H9 (cell line): ENCODE measurements around the gene PLA2G12B. TPM values are rescaled to one million over a fixed set of nuclear protein-coding genes. Genes with fewer than 3 reads are reported as not detected.

Source experiments
- DNase-seq: peaks from one replicate; pipeline ENCODE4 v3.0.0-alpha.2; 2017
- H2AFZ ChIP-seq: one replicate; pipeline ENCODE4 v1.6.1; 2013; ENCODE audit warnings: mild to moderate bottlenecking, low read length, control low read depth, moderate library complexity
- H2AK5ac ChIP-seq: 2 replicates; pipeline ENCODE4 v1.6.1; 2013; ENCODE audit warnings: low read length, control low read depth, mixed read lengths; ENCODE audit not compliant: insufficient read length
- H2BK120ac ChIP-seq: one replicate; pipeline ENCODE4 v1.6.1; 2013; ENCODE audit warnings: low read depth, mild to moderate bottlenecking, low read length, control low read depth, inconsistent platforms; ENCODE audit not compliant: poor library complexity, severe bottlenecking
- H2BK12ac ChIP-seq: 2 replicates; pipeline ENCODE4 v1.6.1; 2013; ENCODE audit warnings: low read length, control low read depth, mixed read lengths, low read depth; ENCODE audit not compliant: insufficient read length
- H2BK15ac ChIP-seq: 2 replicates; pipeline ENCODE4 v1.6.1; 2013; ENCODE audit warnings: low read depth, low read length, control low read depth
- H2BK20ac ChIP-seq: one replicate; pipeline ENCODE4 v1.6.1; 2013; ENCODE audit warnings: low read depth, mild to moderate bottlenecking, low read length, control low read depth, inconsistent platforms; ENCODE audit not compliant: poor library complexity, severe bottlenecking
- H2BK5ac ChIP-seq: 2 replicates; pipeline ENCODE4 v1.6.1; 2013; ENCODE audit warnings: low read length, control low read depth, mixed read lengths; ENCODE audit not compliant: insufficient read length
- H3K14ac ChIP-seq: 2 replicates; pipeline ENCODE4 v1.6.1; 2013; ENCODE audit warnings: low read length, control low read depth; ENCODE audit not compliant: insufficient read depth
- H3K18ac ChIP-seq: 2 replicates; pipeline ENCODE4 v1.6.1; 2013; ENCODE audit warnings: low read depth, mild to moderate bottlenecking, mixed read lengths, low read length, control low read depth; ENCODE audit not compliant: insufficient read length
- H3K23ac ChIP-seq: 2 replicates; pipeline ENCODE4 v1.6.1; 2013; ENCODE audit warnings: low read length, control low read depth, mixed read lengths, low read depth; ENCODE audit not compliant: insufficient read length
- H3K23me2 ChIP-seq: 2 replicates; pipeline ENCODE4 v1.6.1; 2013; ENCODE audit warnings: low read depth, mild to moderate bottlenecking, mixed read lengths, low read length, control low read depth; ENCODE audit not compliant: insufficient read length, poor library complexity, severe bottlenecking
- H3K27ac ChIP-seq: 2 replicates; pipeline ENCODE4 v1.5.1; 2013; ENCODE audit warnings: low read length, control low read depth, mixed read lengths, low read depth; ENCODE audit not compliant: insufficient read length
- H3K27me3 ChIP-seq: 2 replicates; pipeline ENCODE4 v1.6.1; 2013; ENCODE audit warnings: low read length, control low read depth, inconsistent platforms; ENCODE audit not compliant: insufficient read depth
- H3K4ac ChIP-seq: 2 replicates; pipeline ENCODE4 v1.6.1; 2013; ENCODE audit warnings: low read depth, mild to moderate bottlenecking, control low read depth, inconsistent platforms, low read length, moderate library complexity
- H3K4me1 ChIP-seq: 2 replicates; pipeline ENCODE4 v1.6.1; 2013; ENCODE audit warnings: low read length, control low read depth, inconsistent platforms; ENCODE audit not compliant: insufficient read depth
- H3K4me2 ChIP-seq: 2 replicates; pipeline ENCODE4 v1.6.1; 2013; ENCODE audit warnings: low read length, control low read depth, mixed read lengths; ENCODE audit not compliant: insufficient read length, insufficient read depth
- H3K56ac ChIP-seq: 2 replicates; pipeline ENCODE4 v1.6.1; 2013; ENCODE audit warnings: low read depth, mild to moderate bottlenecking, mixed read lengths, low read length, control low read depth; ENCODE audit not compliant: insufficient read length
- H3K79me1 ChIP-seq: 2 replicates; pipeline ENCODE4 v1.6.1; 2013; ENCODE audit warnings: low read depth, mild to moderate bottlenecking, moderate library complexity, low read length, control low read depth, inconsistent platforms; ENCODE audit not compliant: insufficient read depth, poor library complexity, severe bottlenecking
- H3K79me2 ChIP-seq: 2 replicates; pipeline ENCODE4 v1.6.1; 2013; ENCODE audit warnings: low read length, control low read depth, inconsistent platforms; ENCODE audit not compliant: insufficient read depth
- H3K9ac ChIP-seq: 2 replicates; pipeline ENCODE4 v1.6.1; 2013; ENCODE audit warnings: low read length, control low read depth, mixed read lengths; ENCODE audit not compliant: insufficient read length; ENCODE audit errors: extremely low read depth
- H3K9me3 ChIP-seq: one replicate; pipeline ENCODE4 v1.6.1; 2013; ENCODE audit warnings: low read depth, low read length, inconsistent platforms; ENCODE audit not compliant: control insufficient read depth
- H3T11ph ChIP-seq: one replicate; pipeline ENCODE4 v1.6.1; 2013; ENCODE audit warnings: mild to moderate bottlenecking, low read length, control low read depth, inconsistent platforms
- H4K20me1 ChIP-seq: one replicate; pipeline ENCODE4 v1.6.1; 2013; ENCODE audit not compliant: control insufficient read depth, insufficient read length, insufficient read depth
- H4K5ac ChIP-seq: 2 replicates; pipeline ENCODE4 v1.6.1; 2013; ENCODE audit warnings: low read depth, mild to moderate bottlenecking, mixed read lengths, low read length, control low read depth; ENCODE audit not compliant: insufficient read length
- H4K8ac ChIP-seq: replicated peaks from 2 replicates; pipeline ENCODE4 v1.6.1; 2013; ENCODE audit warnings: low read length, control low read depth, mixed read lengths, low read depth; ENCODE audit not compliant: insufficient read length
- H4K91ac ChIP-seq: 2 replicates; pipeline ENCODE4 v1.6.1; 2013; ENCODE audit warnings: low read depth, mild to moderate bottlenecking, moderate library complexity, mixed read lengths, low read length, control low read depth; ENCODE audit not compliant: insufficient read length
- H3K27ac Mint-ChIP-seq, 3 experiments: 2 replicates in 2 of 3; 3 replicates in 1 of 3; pipeline ENCODE4 v1.8.0; 2020 to 2021; ENCODE audit warnings: mixed read lengths in 3 of 3, mild to moderate bottlenecking in 1 of 3, moderate library complexity in 1 of 3
- H3K27me3 Mint-ChIP-seq: 2 replicates; pipeline ENCODE4 v1.8.0; 2021; ENCODE audit warnings: low read depth, mild to moderate bottlenecking, moderate library complexity, mixed read lengths
- H3K36me3 Mint-ChIP-seq, 3 experiments: 2 replicates in 2 of 3; 3 replicates in 1 of 3; pipeline ENCODE4 v1.8.0; 2020 to 2021; ENCODE audit warnings: low read depth in 3 of 3, mixed read lengths in 3 of 3; ENCODE audit not compliant: insufficient read depth in 1 of 3
- H3K4me1 Mint-ChIP-seq, 2 experiments: 2 replicates each; pipeline ENCODE4 v1.8.0; 2020; ENCODE audit warnings: mixed read lengths in 2 of 2
- H3K4me3 Mint-ChIP-seq, 2 experiments: 2 replicates in 1 of 2; 3 replicates in 1 of 2; pipeline ENCODE4 v1.8.0; 2020 to 2021; ENCODE audit warnings: mild to moderate bottlenecking in 2 of 2, mixed read lengths in 2 of 2, moderate library complexity in 1 of 2
- H3K9me3 Mint-ChIP-seq, 2 experiments: 2 replicates in 1 of 2; 3 replicates in 1 of 2; pipeline ENCODE4 v1.8.0; 2020; ENCODE audit warnings: mild to moderate bottlenecking in 2 of 2, mixed read lengths in 2 of 2, moderate library complexity in 1 of 2
- WGBS: extraction: QIAGEN DNeasy Blood & Tissue Kit; methylation state at CpG from one replicate; pipeline ENCODE4 v1.1.7; 2013; ENCODE audit warnings: missing lambda C conversion rate, low lambda C conversion rate, mixed read lengths; ENCODE audit not compliant: insufficient read length; ENCODE audit errors: extremely low coverage; 5-methylcytosine and 5-hydroxymethylcytosine counted together
- total RNA-seq: library from RNA; stranded (reverse); gene quantifications from 2 replicates; pipeline ENCODE4 v1.2.1, GENCODE V29; 2021
- TF ChIP-seq, protein P1 (sequence below): fragments of 200-600 bp; sonication (generic); conservative IDR thresholded peaks from 3 replicates; pipeline ENCODE4 v1.8.0; 2021; ENCODE audit warnings: antibody characterized with exemption, mild to moderate bottlenecking

PLA2G12B gene
- total RNA-seq, 1 experiment from 2014 or later: not detected

DNA sequence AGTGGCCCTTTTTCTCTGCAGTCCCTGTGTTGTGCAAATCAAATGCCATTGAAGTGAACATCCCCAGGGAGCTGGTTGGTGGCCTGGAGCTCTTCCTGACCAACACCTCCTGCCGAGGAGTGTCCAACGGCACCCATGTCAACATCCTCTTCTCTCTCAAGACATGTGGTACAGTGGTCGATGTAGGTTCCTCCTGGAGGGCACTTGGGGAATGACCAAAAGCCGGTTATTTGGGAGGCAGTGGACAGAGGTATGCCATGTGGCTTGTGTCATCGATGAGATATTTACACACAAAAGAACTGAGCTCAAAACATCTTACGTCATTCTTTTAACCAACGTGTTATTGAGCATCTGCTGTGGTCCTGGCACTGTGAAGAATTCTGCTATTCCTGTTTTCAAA lies 41.3 kb downstream of the PLA2G12B start:
- no peak overlapping the region for H3K56ac ChIP-seq
- no peak overlapping the region for H3K18ac ChIP-seq
- H3K79me1 ChIP-seq: no peaks in the 10 kb centered on the region
- H2BK20ac ChIP-seq: no peak overlapping the region
- no peak overlapping the region for H3K4ac ChIP-seq
- DNase-seq: peak; percentile 38
- no peaks in the 10 kb centered on the region for H3K9me3 ChIP-seq
- H4K91ac ChIP-seq: no peak overlapping the region
- no peak overlapping the region for H2AFZ ChIP-seq
- H3K23ac ChIP-seq: no peak overlapping the region
- Mint-ChIP-seq H3K4me3 (no peak overlapping the region), H3K27ac (no peak overlapping the region), H3K36me3 (no peaks in the 10 kb centered on the region; a peak in 1 of 7 replicates), H3K27me3 (no peaks in the 10 kb centered on the region), H3K9me3 (no peaks in the 10 kb centered on the region), H3K4me1 (peaks cover 8 to 10% of the 10 kb centered on the region in 2 experiments)
- H2BK15ac ChIP-seq: no peak overlapping the region
- WGBS: no CpG with 5 or more reads among the region's 7 CpGs
- no peaks in the 10 kb centered on the region for H4K20me1 ChIP-seq
- no peak overlapping the region for H3K27ac ChIP-seq
- no peak overlapping the region for H3K4me2 ChIP-seq
- H2AK5ac ChIP-seq: no peak overlapping the region
- no peaks in the 10 kb centered on the region for H3K27me3 ChIP-seq
- H3K4me1 ChIP-seq: peaks cover 9% of the 10 kb centered on the region; the same call in 1 of the 2 replicates
- no peaks in the 10 kb centered on the region for H3K23me2 ChIP-seq
- no peak overlapping the region for H2BK12ac ChIP-seq
- H2BK120ac ChIP-seq: no peak overlapping the region
- H4K8ac ChIP-seq: no peak overlapping the region
- no peak overlapping the region for H3K9ac ChIP-seq
- no peaks in the 10 kb centered on the region; the same call in 1 of the 2 replicates for H3K79me2 ChIP-seq
- no peak overlapping the region for H4K5ac ChIP-seq
- H3K14ac ChIP-seq: no peak overlapping the region
- TF ChIP-seq, protein P1, sequence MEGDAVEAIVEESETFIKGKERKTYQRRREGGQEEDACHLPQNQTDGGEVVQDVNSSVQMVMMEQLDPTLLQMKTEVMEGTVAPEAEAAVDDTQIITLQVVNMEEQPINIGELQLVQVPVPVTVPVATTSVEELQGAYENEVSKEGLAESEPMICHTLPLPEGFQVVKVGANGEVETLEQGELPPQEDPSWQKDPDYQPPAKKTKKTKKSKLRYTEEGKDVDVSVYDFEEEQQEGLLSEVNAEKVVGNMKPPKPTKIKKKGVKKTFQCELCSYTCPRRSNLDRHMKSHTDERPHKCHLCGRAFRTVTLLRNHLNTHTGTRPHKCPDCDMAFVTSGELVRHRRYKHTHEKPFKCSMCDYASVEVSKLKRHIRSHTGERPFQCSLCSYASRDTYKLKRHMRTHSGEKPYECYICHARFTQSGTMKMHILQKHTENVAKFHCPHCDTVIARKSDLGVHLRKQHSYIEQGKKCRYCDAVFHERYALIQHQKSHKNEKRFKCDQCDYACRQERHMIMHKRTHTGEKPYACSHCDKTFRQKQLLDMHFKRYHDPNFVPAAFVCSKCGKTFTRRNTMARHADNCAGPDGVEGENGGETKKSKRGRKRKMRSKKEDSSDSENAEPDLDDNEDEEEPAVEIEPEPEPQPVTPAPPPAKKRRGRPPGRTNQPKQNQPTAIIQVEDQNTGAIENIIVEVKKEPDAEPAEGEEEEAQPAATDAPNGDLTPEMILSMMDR: peak; percentile 20; the same call in 1 of the 3 replicates
- H3T11ph ChIP-seq: no peak overlapping the region
- H2BK5ac ChIP-seq: no peak overlapping the region
